ENCODE results near the gene TMEM171. TPM values are rescaled to one million over a fixed set of nuclear protein-coding genes. Genes with fewer than 3 reads are reported as not detected.

TMEM171 gene
- total and polyA plus RNA-seq, 5 donors: not detected

- H3K4me3 ChIP-seq (ENCODE audit: low read length): no peak overlapping the region
- intact Hi-C loops (cut with DNase I): no loop called here
- no peaks in the 10 kb centered on the region for H3K27me3 ChIP-seq (ENCODE audit: control insufficient read depth, insufficient read depth)
- H3K4me1 ChIP-seq (ENCODE audit: control insufficient read depth, insufficient read depth, low read length): no peaks in the 10 kb centered on the region
- ATAC-seq (no peak), DNase-seq (peak in 1 of 3 donors; percentile 38)
- no peak overlapping the region for H3K27ac ChIP-seq (ENCODE audit: low read length)
- no peaks in the 10 kb centered on the region for H3K9me3 ChIP-seq (ENCODE audit: control insufficient read depth, low read length)
- 62% methylated on average over 19 of the region's 19 CpGs for WGBS
Observed at GRCh38 chr5:73122875-73123810, 2.8 kb downstream of the TMEM171 start.

GRCh38 chr5:73125289-73125688 lies 4.9 kb downstream of the TMEM171 start:
- 79% methylated on average over 4 of the region's 4 CpGs for WGBS
- intact Hi-C loops (cut with DNase I): no loop called here

GRCh38 chr5:73126381-73126780 lies 6.0 kb downstream of the TMEM171 start:
- Histone ChIP-seq H3K9me3 (ENCODE audit: control insufficient read depth, low read length) (no peaks in the 10 kb centered on the region), H3K4me1 (ENCODE audit: control insufficient read depth, insufficient read depth, low read length) (no peaks in the 10 kb centered on the region), H3K27me3 (ENCODE audit: control insufficient read depth, insufficient read depth) (no peaks in the 10 kb centered on the region), H3K4me3 (ENCODE audit: low read length) (no peak overlapping the region), H3K27ac (ENCODE audit: low read length) (no peak overlapping the region)
- 68% methylated on average over 4 of the region's 4 CpGs for WGBS
- intact Hi-C loops (cut with DNase I): no loop called here
- ATAC-seq (peak in 1 of 2 donors; percentile 45), DNase-seq (peak in 1 of 3 donors; percentile 53)

More at GRCh38 chr5:73125289-73125688, 4.9 kb downstream of the TMEM171 start:
- Histone ChIP-seq H3K4me1 (ENCODE audit: control insufficient read depth, insufficient read depth, low read length) (no peaks in the 10 kb centered on the region), H3K4me3 (ENCODE audit: low read length) (no peak overlapping the region), H3K27me3 (ENCODE audit: control insufficient read depth, insufficient read depth) (no peaks in the 10 kb centered on the region), H3K9me3 (ENCODE audit: control insufficient read depth, low read length) (no peaks in the 10 kb centered on the region), H3K27ac (ENCODE audit: low read length) (no peak overlapping the region)
- ATAC-seq (no peak), DNase-seq (no peak)

- intact Hi-C loops (cut with DNase I): no loop called here
- Histone ChIP-seq H3K9me3 (ENCODE audit: control insufficient read depth, low read length) (no peaks in the 10 kb centered on the region), H3K4me1 (ENCODE audit: control insufficient read depth, insufficient read depth, low read length) (no peaks in the 10 kb centered on the region), H3K27ac (ENCODE audit: low read length) (no peak overlapping the region), H3K4me3 (ENCODE audit: low read length) (no peak overlapping the region), H3K27me3 (ENCODE audit: control insufficient read depth, insufficient read depth) (no peaks in the 10 kb centered on the region)
- DNase-seq (no peak), ATAC-seq (no peak)
- 62% methylated on average over 1 of the region's 1 CpG for WGBS
Observed at GRCh38 chr5:73126957-73127356, 6.6 kb downstream of the TMEM171 start.

- WGBS: 86% methylated on average over 5 of the region's 5 CpGs
- DNase-seq (no peak), ATAC-seq (no peak)
- H3K27me3 ChIP-seq (ENCODE audit: control insufficient read depth, insufficient read depth): no peaks in the 10 kb centered on the region
- intact Hi-C loops (cut with DNase I): no loop called here
- H3K4me3 ChIP-seq (ENCODE audit: low read length): no peak overlapping the region
- no peak overlapping the region for H3K27ac ChIP-seq (ENCODE audit: low read length)
- no peaks in the 10 kb centered on the region for H3K9me3 ChIP-seq (ENCODE audit: control insufficient read depth, low read length)
- no peaks in the 10 kb centered on the region for H3K4me1 ChIP-seq (ENCODE audit: control insufficient read depth, insufficient read depth, low read length)
Observed at GRCh38 chr5:73129143-73129542, 8.8 kb downstream of the TMEM171 start.

GRCh38 chr5:73130811-73131210 lies 10.4 kb downstream of the TMEM171 start:
- no peak for DNase-seq
- Histone ChIP-seq H3K4me1 (ENCODE audit: control insufficient read depth, insufficient read depth, low read length) (no peaks in the 10 kb centered on the region), H3K27ac (ENCODE audit: low read length) (no peak overlapping the region), H3K9me3 (ENCODE audit: control insufficient read depth, low read length) (no peaks in the 10 kb centered on the region), H3K4me3 (ENCODE audit: low read length) (no peak overlapping the region), H3K27me3 (ENCODE audit: control insufficient read depth, insufficient read depth) (no peaks in the 10 kb centered on the region)
- 62% methylated on average over 1 of the region's 1 CpG for WGBS
- intact Hi-C loops (cut with DNase I): no loop called here
- ATAC-seq: no peak

- Histone ChIP-seq H3K4me1 (ENCODE audit: control insufficient read depth, insufficient read depth, low read length) (no peaks in the 10 kb centered on the region), H3K27ac (ENCODE audit: low read length) (no peak overlapping the region), H3K27me3 (ENCODE audit: control insufficient read depth, insufficient read depth) (no peaks in the 10 kb centered on the region), H3K4me3 (ENCODE audit: low read length) (no peak overlapping the region), H3K9me3 (ENCODE audit: control insufficient read depth, low read length) (no peaks in the 10 kb centered on the region)
- no peak for DNase-seq
- WGBS: 73% methylated on average over 3 of the region's 3 CpGs
- no peak for ATAC-seq
- intact Hi-C loops (cut with DNase I): no loop called here
Observed at GRCh38 chr5:73131711-73132425, 11.5 kb downstream of the TMEM171 start.

- Histone ChIP-seq H3K4me3 (ENCODE audit: low read length) (no peak overlapping the region), H3K27ac (ENCODE audit: low read length) (no peak overlapping the region), H3K4me1 (ENCODE audit: control insufficient read depth, insufficient read depth, low read length) (no peaks in the 10 kb centered on the region), H3K9me3 (ENCODE audit: control insufficient read depth, low read length) (no peaks in the 10 kb centered on the region), H3K27me3 (ENCODE audit: control insufficient read depth, insufficient read depth) (no peaks in the 10 kb centered on the region)
- no peak for ATAC-seq
- intact Hi-C loops (cut with DNase I): no loop called here
- 83% methylated on average over 2 of the region's 2 CpGs for WGBS
- DNase-seq: no peak
Observed at GRCh38 chr5:73132759-73133158, 12.4 kb downstream of the TMEM171 start.

- Histone ChIP-seq H3K27ac (ENCODE audit: low read length) (no peak overlapping the region), H3K4me1 (ENCODE audit: control insufficient read depth, insufficient read depth, low read length) (no peaks in the 10 kb centered on the region), H3K4me3 (ENCODE audit: low read length) (no peak overlapping the region), H3K27me3 (ENCODE audit: control insufficient read depth, insufficient read depth) (no peaks in the 10 kb centered on the region), H3K9me3 (ENCODE audit: control insufficient read depth, low read length) (no peaks in the 10 kb centered on the region)
- intact Hi-C loops (cut with DNase I): no loop called here
- ATAC-seq: no peak
- WGBS: 85% methylated on average over 3 of the region's 3 CpGs
- DNase-seq: no peak
Observed at GRCh38 chr5:73135021-73135420, 14.6 kb downstream of the TMEM171 start.

- DNase-seq: no peak
- intact Hi-C loops (cut with DNase I): no loop called here
- ATAC-seq: no peak
- Histone ChIP-seq H3K9me3 (ENCODE audit: control insufficient read depth, low read length) (no peaks in the 10 kb centered on the region), H3K27me3 (ENCODE audit: control insufficient read depth, insufficient read depth) (no peaks in the 10 kb centered on the region), H3K4me3 (ENCODE audit: low read length) (no peak overlapping the region), H3K27ac (ENCODE audit: low read length) (no peak overlapping the region), H3K4me1 (ENCODE audit: control insufficient read depth, insufficient read depth, low read length) (no peaks in the 10 kb centered on the region)
- WGBS: 60% methylated on average over 6 of the region's 6 CpGs
Observed at GRCh38 chr5:73135429-73136054, 15.2 kb downstream of the TMEM171 start.

GRCh38 chr5:73136055-73136562 lies 15.7 kb downstream of the TMEM171 start:
- 24% methylated on average over 15 of the region's 15 CpGs for WGBS
- Histone ChIP-seq H3K27ac (ENCODE audit: low read length) (no peak overlapping the region), H3K27me3 (ENCODE audit: control insufficient read depth, insufficient read depth) (no peaks in the 10 kb centered on the region), H3K4me3 (ENCODE audit: low read length) (no peak overlapping the region), H3K9me3 (ENCODE audit: control insufficient read depth, low read length) (no peaks in the 10 kb centered on the region), H3K4me1 (ENCODE audit: control insufficient read depth, insufficient read depth, low read length) (no peaks in the 10 kb centered on the region)
- ATAC-seq: peak in 1 of 2 donors; percentile 40
- DNase-seq: no peak
- intact Hi-C loops (cut with DNase I): no loop called here

Measured in right cardiac atrium (tissue), 5 donors.